ENCODE data around the gene TMEM132D.
"Not testable (repeated sequence)": the region's sequence is repeated elsewhere in the genome, so short reads cannot be mapped to it uniquely, and the experiment has no call there.

Gene TMEM132D

GRCh38 chr12:129237881-129238280 is 665.9 kb downstream of the TMEM132D start:
- no peak for DNase-seq (ENCODE audit: low spot score)

- DNase-seq (ENCODE audit: low spot score), result no peak
These were observed 669.6 kb downstream of the TMEM132D start for GRCh38 chr12:129234209-129234608.

- DNase-seq (ENCODE audit: low spot score), result no peak
These were observed 672.3 kb downstream of the TMEM132D start for GRCh38 chr12:129231491-129231890.

GRCh38 chr12:129230995-129231394 is 672.8 kb downstream of the TMEM132D start:
- no peak for DNase-seq (ENCODE audit: low spot score)

GRCh38 chr12:129226851-129227250 is 677.0 kb downstream of the TMEM132D start:
- no peak for DNase-seq (ENCODE audit: low spot score)

GRCh38 chr12:129226005-129226404 is 677.8 kb downstream of the TMEM132D start:
- DNase-seq (ENCODE audit: low spot score), result no peak

- DNase-seq (ENCODE audit: low spot score), result no peak
These were observed 688.3 kb downstream of the TMEM132D start for GRCh38 chr12:129215556-129215955.

- no peak for DNase-seq (ENCODE audit: low spot score)
These were observed 690.3 kb downstream of the TMEM132D start for GRCh38 chr12:129213551-129213950.

- DNase-seq (ENCODE audit: low spot score), result no peak
These were observed 691.8 kb downstream of the TMEM132D start for GRCh38 chr12:129211862-129212630.

GRCh38 chr12:129208566-129208965 is 695.3 kb downstream of the TMEM132D start:
- no peak for DNase-seq (ENCODE audit: low spot score)

GRCh38 chr12:129207084-129207483 is 696.7 kb downstream of the TMEM132D start:
- no peak for DNase-seq (ENCODE audit: low spot score)

GRCh38 chr12:129203456-129203855 is 700.4 kb downstream of the TMEM132D start:
- no peak for DNase-seq (ENCODE audit: low spot score)

GRCh38 chr12:129202109-129202814 is 701.6 kb downstream of the TMEM132D start:
- DNase-seq (ENCODE audit: low spot score), result no peak

GRCh38 chr12:129201029-129201428 is 702.8 kb downstream of the TMEM132D start:
- DNase-seq (ENCODE audit: low spot score), result no peak

- DNase-seq (ENCODE audit: low spot score), result no peak
These were observed 703.2 kb downstream of the TMEM132D start for GRCh38 chr12:129200576-129200975.

- DNase-seq (ENCODE audit: low spot score), result no peak
These were observed 706.9 kb downstream of the TMEM132D start for GRCh38 chr12:129196927-129197326.

- DNase-seq (ENCODE audit: low spot score), result peak; percentile 49
These were observed 708.7 kb downstream of the TMEM132D start for GRCh38 chr12:129195081-129195480.

GRCh38 chr12:129193263-129193871 is 710.5 kb downstream of the TMEM132D start:
- peak; percentile 62 for DNase-seq (ENCODE audit: low spot score)

- peak; percentile 68 for DNase-seq (ENCODE audit: low spot score)
These were observed 713.0 kb downstream of the TMEM132D start for GRCh38 chr12:129190827-129191226.

- DNase-seq (ENCODE audit: low spot score), result not testable (repeated sequence)
These were observed 713.9 kb downstream of the TMEM132D start for GRCh38 chr12:129189879-129190278.

- peak; percentile 34 for DNase-seq (ENCODE audit: low spot score)
These were observed 716.9 kb downstream of the TMEM132D start for GRCh38 chr12:129186952-129187351.

GRCh38 chr12:129185855-129186254 is 718.0 kb downstream of the TMEM132D start:
- no peak for DNase-seq (ENCODE audit: low spot score)

Data from iPS-NIHi11 (cell line).